IPS-20b (cell line): ENCODE measurements around the gene PRKX.
"Not testable (repeated sequence)": the region's sequence is repeated elsewhere in the genome, so short reads cannot be mapped to it uniquely, and the experiment has no call there.

Experiments used
- H3K27ac ChIP-seq: one replicate; pipeline ENCODE4 v1.5.1; 2013; ENCODE audit warnings: low read length
- H3K27me3 ChIP-seq: 2 replicates; pipeline ENCODE4 v1.6.1; 2013; ENCODE audit warnings: mild to moderate bottlenecking, low read length, inconsistent platforms; ENCODE audit not compliant: insufficient read depth
- H3K36me3 ChIP-seq: 2 replicates; pipeline ENCODE4 v1.6.1; 2013; ENCODE audit warnings: low read depth, mild to moderate bottlenecking, inconsistent platforms, low read length, moderate library complexity; ENCODE audit not compliant: insufficient read depth
- H3K4me1 ChIP-seq: 2 replicates; pipeline ENCODE4 v1.6.1; 2013; ENCODE audit warnings: mild to moderate bottlenecking, control low read depth, inconsistent platforms, low read length, moderate library complexity; ENCODE audit not compliant: insufficient read depth
- H3K4me3 ChIP-seq: 2 replicates; pipeline ENCODE4 v1.5.1; 2013; ENCODE audit warnings: mild to moderate bottlenecking, low read length, inconsistent platforms
- H3K9ac ChIP-seq: 2 replicates; pipeline ENCODE4 v1.6.1; 2013; ENCODE audit warnings: low read depth, mild to moderate bottlenecking, inconsistent platforms, low read length, moderate library complexity
- H3K9me3 ChIP-seq: 2 replicates; pipeline ENCODE4 v1.6.1; 2013; ENCODE audit warnings: mild to moderate bottlenecking, low read depth, low read length, inconsistent platforms; ENCODE audit not compliant: insufficient read depth

PRKX gene

GRCh38 chrX:3679669-3680068 lies 33.8 kb downstream of the PRKX start:
- H3K27ac ChIP-seq: no peak overlapping the region
- no peaks in the 10 kb centered on the region; the same call in 1 of the 2 replicates for H3K4me1 ChIP-seq
- H3K4me3 ChIP-seq: no peak overlapping the region
- no peak overlapping the region for H3K9ac ChIP-seq
- H3K9me3 ChIP-seq: no peaks in the 10 kb centered on the region
- H3K27me3 ChIP-seq: no peaks in the 10 kb centered on the region
- H3K36me3 ChIP-seq: no peaks in the 10 kb centered on the region

DNA sequence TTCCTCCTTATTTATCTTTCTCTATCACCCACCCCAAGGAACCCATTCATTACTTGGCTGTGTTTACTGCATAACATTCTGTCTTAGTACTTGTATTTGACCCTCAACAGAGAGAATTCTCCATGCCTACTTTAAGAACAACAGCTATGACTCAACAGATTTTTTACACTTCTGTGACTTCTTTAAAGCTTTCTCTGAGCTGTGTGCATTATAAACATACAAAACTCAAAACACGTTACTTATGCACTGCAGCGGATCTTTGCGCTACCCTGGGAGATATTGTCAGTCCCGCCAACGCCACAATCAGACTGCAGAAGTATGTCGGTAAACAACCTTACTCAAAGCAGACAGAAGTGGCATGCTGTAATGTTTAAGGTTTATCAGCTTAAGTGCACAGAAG lies 35.1 kb downstream of the PRKX start:
- H3K9me3 ChIP-seq: no peaks in the 10 kb centered on the region
- H3K4me3 ChIP-seq: no peak overlapping the region
- H3K36me3 ChIP-seq: peaks cover 8% of the 10 kb centered on the region; the same call in 1 of the 2 replicates
- H3K27ac ChIP-seq: no peak overlapping the region
- H3K27me3 ChIP-seq: no peaks in the 10 kb centered on the region
- no peak overlapping the region for H3K9ac ChIP-seq
- H3K4me1 ChIP-seq: no peaks in the 10 kb centered on the region; the same call in 1 of the 2 replicates

DNA sequence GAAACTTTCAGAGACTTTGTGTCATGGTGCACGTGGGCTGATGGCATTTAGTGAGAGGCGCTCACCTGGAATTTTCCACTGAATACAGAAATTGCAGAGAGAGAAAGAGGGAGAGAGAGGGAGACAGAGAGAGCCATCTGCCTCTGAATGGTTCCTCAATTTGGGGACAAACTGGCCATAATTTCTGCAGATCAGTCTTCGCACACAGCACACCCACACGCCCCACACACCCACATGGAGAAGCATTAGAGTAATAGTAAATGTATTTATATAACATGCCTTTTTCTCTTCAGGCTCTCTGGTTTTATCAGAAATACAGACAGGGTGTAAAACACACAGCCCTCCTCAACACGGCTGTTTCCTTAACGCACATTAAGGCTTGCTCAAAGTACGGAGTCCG lies 38.6 kb downstream of the PRKX start:
- Histone ChIP-seq H3K4me3 (no peak overlapping the region), H3K4me1 (no peaks in the 10 kb centered on the region; the same call in 1 of the 2 replicates), H3K27ac (no peak overlapping the region), H3K36me3 (peaks cover 18% of the 10 kb centered on the region; the same call in 1 of the 2 replicates), H3K9ac (no peak overlapping the region), H3K27me3 (no peaks in the 10 kb centered on the region), H3K9me3 (no peaks in the 10 kb centered on the region)

- Histone ChIP-seq H3K27me3 (no peaks in the 10 kb centered on the region), H3K4me3 (no peak overlapping the region), H3K36me3 (peaks cover 26% of the 10 kb centered on the region; the same call in 1 of the 2 replicates), H3K9ac (no peak overlapping the region), H3K27ac (no peak overlapping the region), H3K9me3 (no peaks in the 10 kb centered on the region), H3K4me1 (no peaks in the 10 kb centered on the region)
These were observed 43.5 kb downstream of the PRKX start for GRCh38 chrX:3669841-3670475.

DNA sequence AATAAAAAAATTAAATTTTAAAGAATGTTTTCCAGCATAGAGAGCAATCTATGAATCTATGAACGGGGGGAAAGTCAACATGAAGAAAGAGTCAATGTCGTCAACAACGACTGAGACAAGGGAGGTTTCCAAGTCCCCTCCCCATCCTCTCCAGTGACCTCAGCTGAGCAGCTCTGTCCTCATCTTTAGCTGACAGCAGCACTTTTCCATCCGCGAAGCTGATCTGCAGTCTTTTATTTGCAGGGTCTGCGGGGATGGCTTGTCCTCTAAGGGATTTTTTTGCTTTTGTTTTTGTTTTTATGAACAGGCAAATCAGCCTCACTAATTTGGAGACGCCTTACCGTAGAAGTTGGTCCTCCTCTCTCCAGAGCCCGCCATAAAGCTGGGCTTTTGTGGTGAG lies 46.5 kb downstream of the PRKX start:
- H3K4me1 ChIP-seq: no peaks in the 10 kb centered on the region
- H3K4me3 ChIP-seq: no peak overlapping the region
- no peaks in the 10 kb centered on the region for H3K27me3 ChIP-seq
- H3K9ac ChIP-seq: no peak overlapping the region
- H3K9me3 ChIP-seq: no peaks in the 10 kb centered on the region
- no peak overlapping the region for H3K27ac ChIP-seq
- peaks cover 12% of the 10 kb centered on the region; the same call in 1 of the 2 replicates for H3K36me3 ChIP-seq

DNA sequence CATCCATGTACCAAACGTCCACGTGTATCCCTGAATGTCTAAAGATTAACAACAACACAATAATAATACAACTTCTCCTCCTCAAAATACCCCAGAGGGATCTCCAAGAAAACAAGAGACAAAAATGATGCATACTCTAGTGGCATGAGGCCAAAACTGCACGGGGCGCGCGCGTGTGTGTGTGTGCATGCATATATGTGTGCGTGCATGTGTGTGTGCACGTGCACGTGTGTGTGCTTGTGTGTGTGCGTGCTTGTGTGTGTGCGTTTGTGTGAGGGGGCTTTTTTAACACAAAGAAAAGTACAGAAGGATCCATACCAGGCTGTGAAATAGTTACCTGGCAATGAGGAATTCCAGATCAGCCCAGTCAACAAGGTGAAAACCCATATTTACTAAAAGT lies 48.5 kb downstream of the PRKX start:
- H3K27ac ChIP-seq: no peak overlapping the region
- no peak overlapping the region for H3K9ac ChIP-seq
- H3K4me3 ChIP-seq: no peak overlapping the region
- no peaks in the 10 kb centered on the region for H3K9me3 ChIP-seq
- H3K4me1 ChIP-seq: no peaks in the 10 kb centered on the region
- no peaks in the 10 kb centered on the region for H3K27me3 ChIP-seq
- peaks cover 10% of the 10 kb centered on the region for H3K36me3 ChIP-seq

DNA sequence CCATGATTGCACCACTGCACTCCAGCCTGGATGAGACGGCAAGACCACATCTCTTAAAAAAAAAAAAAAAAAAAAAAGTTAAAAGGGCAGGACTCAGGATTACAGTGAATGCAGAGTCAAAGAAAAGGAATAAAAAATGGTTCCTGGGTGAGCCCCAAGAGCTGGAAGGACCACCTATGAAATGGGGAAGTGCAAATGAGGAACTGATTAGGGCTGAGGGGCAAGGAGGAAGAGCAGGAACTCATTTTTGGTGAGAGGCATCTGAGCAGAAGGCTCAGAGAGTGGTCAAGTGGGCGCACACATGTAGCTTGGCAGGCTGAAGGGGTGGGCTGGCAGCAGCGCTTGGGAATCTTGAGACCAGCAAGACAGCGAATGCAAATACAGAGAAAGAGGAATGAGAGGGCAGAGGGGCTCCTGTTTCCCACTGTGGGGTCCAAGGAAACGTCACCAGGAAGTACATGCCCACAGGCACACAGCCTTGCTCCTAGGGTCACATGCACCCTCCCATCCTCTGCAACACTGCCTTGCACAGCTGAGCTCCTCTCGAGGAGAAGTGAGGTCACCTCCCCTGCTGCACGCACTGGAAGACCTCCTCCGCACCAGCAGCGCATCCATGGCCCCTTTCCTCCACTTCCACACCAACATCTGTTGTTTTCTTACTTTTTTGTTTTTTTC lies 49.7 kb downstream of the PRKX start:
- not testable (repeated sequence) for H3K9ac ChIP-seq, H3K36me3 ChIP-seq, H3K9me3 ChIP-seq, H3K4me3 ChIP-seq, H3K4me1 ChIP-seq, H3K27ac ChIP-seq, H3K27me3 ChIP-seq

DNA sequence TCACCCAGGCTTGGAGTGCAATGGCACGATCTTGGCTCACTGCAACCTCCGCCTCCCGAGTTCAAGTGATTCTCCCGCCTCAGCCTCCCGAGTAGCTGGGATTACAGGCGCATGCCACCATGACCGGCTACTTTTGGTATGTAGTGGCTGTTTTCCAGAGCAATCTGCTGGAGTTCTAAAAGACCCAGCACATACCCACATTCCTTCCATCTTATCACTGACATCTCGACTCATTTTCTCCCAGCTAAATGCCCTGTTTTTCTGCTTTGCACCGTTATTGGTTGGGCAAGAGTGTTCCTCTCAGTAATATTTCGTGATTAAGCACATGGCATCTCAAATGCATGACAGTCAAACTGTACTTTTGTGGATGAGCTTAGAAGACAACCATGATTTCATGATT lies 53.7 kb downstream of the PRKX start:
- H3K9ac ChIP-seq: no peak overlapping the region
- peaks cover 18% of the 10 kb centered on the region for H3K36me3 ChIP-seq
- no peak overlapping the region for H3K4me3 ChIP-seq
- H3K27ac ChIP-seq: no peak overlapping the region
- no peaks in the 10 kb centered on the region for H3K9me3 ChIP-seq
- no peaks in the 10 kb centered on the region for H3K4me1 ChIP-seq
- H3K27me3 ChIP-seq: no peaks in the 10 kb centered on the region

GRCh38 chrX:3655181-3655580 lies 58.3 kb downstream of the PRKX start:
- Histone ChIP-seq H3K9ac (no peak overlapping the region), H3K27me3 (no peaks in the 10 kb centered on the region)

GRCh38 chrX:3653111-3653510 lies 60.3 kb downstream of the PRKX start:
- H3K9me3 ChIP-seq: no peaks in the 10 kb centered on the region
- H3K4me3 ChIP-seq: no peak overlapping the region
- no peaks in the 10 kb centered on the region for H3K27me3 ChIP-seq
- H3K27ac ChIP-seq: no peak overlapping the region
- peaks cover 22% of the 10 kb centered on the region for H3K36me3 ChIP-seq
- H3K9ac ChIP-seq: no peak overlapping the region
- no peaks in the 10 kb centered on the region for H3K4me1 ChIP-seq

More at GRCh38 chrX:3655181-3655580, 58.3 kb downstream of the PRKX start:
- Histone ChIP-seq H3K4me1 (no peaks in the 10 kb centered on the region), H3K9me3 (no peaks in the 10 kb centered on the region), H3K36me3 (peaks cover 21% of the 10 kb centered on the region), H3K4me3 (no peak overlapping the region), H3K27ac (no peak overlapping the region)

DNA sequence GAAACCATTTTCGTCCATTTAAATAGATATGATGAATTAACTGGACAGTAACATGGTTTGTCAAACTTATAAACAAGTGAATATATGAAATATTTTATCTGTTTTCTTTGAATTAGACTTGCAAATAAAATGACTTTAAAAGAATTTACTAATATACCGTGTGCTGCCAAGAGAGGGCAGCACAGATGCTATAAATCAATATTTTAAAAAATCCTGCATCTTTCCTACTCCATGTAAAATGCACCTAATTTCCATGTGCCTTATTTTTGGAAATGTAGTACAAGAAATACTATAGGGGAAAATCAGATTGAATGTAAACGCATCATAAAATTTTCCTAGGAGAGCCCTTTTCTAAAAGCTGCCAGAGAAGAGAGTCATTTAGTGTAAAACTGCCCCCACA lies 62.2 kb downstream of the PRKX start:
- H3K4me3 ChIP-seq: no peak overlapping the region
- H3K27me3 ChIP-seq: no peaks in the 10 kb centered on the region
- no peak overlapping the region for H3K27ac ChIP-seq
- H3K36me3 ChIP-seq: peaks cover 22% of the 10 kb centered on the region
- no peak overlapping the region for H3K9ac ChIP-seq
- no peaks in the 10 kb centered on the region for H3K9me3 ChIP-seq
- H3K4me1 ChIP-seq: no peaks in the 10 kb centered on the region

- peaks cover 12% of the 10 kb centered on the region; the same call in 1 of the 2 replicates for H3K36me3 ChIP-seq
These were observed 65.4 kb downstream of the PRKX start for GRCh38 chrX:3648084-3648483.

More at GRCh38 chrX:3648084-3648483, 65.4 kb downstream of the PRKX start:
- H3K4me3 ChIP-seq: no peak overlapping the region
- H3K4me1 ChIP-seq: no peaks in the 10 kb centered on the region
- no peak overlapping the region for H3K9ac ChIP-seq
- no peaks in the 10 kb centered on the region for H3K27me3 ChIP-seq
- no peak overlapping the region for H3K27ac ChIP-seq
- no peaks in the 10 kb centered on the region for H3K9me3 ChIP-seq
